LNCaP clone FGC (cell line): ENCODE results near the gene DSCAM.

Source experiments
- DNase-seq: peaks from one replicate; pipeline ENCODE4 v3.0.0-alpha.2; 2011; ENCODE audit warnings: low read depth
- H3K4me3 ChIP-seq: 2 replicates; pipeline ENCODE4 v1.5.1; 2011; ENCODE audit warnings: mild to moderate bottlenecking, low read depth, low read length, control low read depth
- CTCF ChIP-seq: IDR thresholded peaks from 2 replicates; pipeline ENCODE4 v1.5.1; 2012; ENCODE audit warnings: mild to moderate bottlenecking; ENCODE audit not compliant: control insufficient read depth, insufficient read depth; ENCODE audit errors: extremely low read depth

The DSCAM gene

GRCh38 chr21:40569357-40569756, 277.6 kb downstream of the DSCAM start:
- DNase-seq = no peak
- TF ChIP-seq CTCF = no peak
- H3K4me3 ChIP-seq = no peak overlapping the region

GRCh38 chr21:40568807-40569206, 278.2 kb downstream of the DSCAM start:
- DNase-seq = no peak

GRCh38 chr21:40567501-40567900, 279.5 kb downstream of the DSCAM start:
- no peak for DNase-seq
- TF ChIP-seq CTCF = no peak
- no peak overlapping the region for H3K4me3 ChIP-seq

More at GRCh38 chr21:40568807-40569206, 278.2 kb downstream of the DSCAM start:
- no peak overlapping the region for H3K4me3 ChIP-seq
- TF ChIP-seq CTCF = no peak

- no peak for DNase-seq
- TF ChIP-seq CTCF = no peak
- H3K4me3 ChIP-seq = no peak overlapping the region
Measured at GRCh38 chr21:40566486-40566885, 280.5 kb downstream of the DSCAM start.

GRCh38 chr21:40564318-40564717, 282.6 kb downstream of the DSCAM start:
- no peak overlapping the region for H3K4me3 ChIP-seq
- no peak for TF ChIP-seq CTCF
- DNase-seq = no peak

GRCh38 chr21:40563900-40564299, 283.1 kb downstream of the DSCAM start:
- H3K4me3 ChIP-seq = no peak overlapping the region
- TF ChIP-seq CTCF = no peak
- DNase-seq = no peak

- TF ChIP-seq CTCF = no peak
- H3K4me3 ChIP-seq = no peak overlapping the region
- no peak for DNase-seq
Measured at GRCh38 chr21:40562242-40563002, 284.5 kb downstream of the DSCAM start.
